ENCODE data around the gene GRIK3.
"Not testable (repeated sequence)": the region's sequence is repeated elsewhere in the genome, so short reads cannot be mapped to it uniquely, and the experiment has no call there.

GRIK3 gene

GRCh38 chr1:37034121-37035013 is at the start of gene GRIK3:
GRIK3 (minus strand) TSS chr1:37034515; CDS start chr1:37034108, 407 bp downstream.
- no peaks in the 10 kb centered on the region for H3K36me3 ChIP-seq (ENCODE audit: control insufficient read depth in 1 of 2, insufficient read depth in 2 of 2, low read length in 2 of 2)
- H3K27ac ChIP-seq (ENCODE audit: low read depth, low read length) = no peak within 1 kb of the TSS
- H3K4me3 ChIP-seq (ENCODE audit: low read depth in 1 of 2, low read length in 2 of 2) = no peak within 1 kb of the TSS
- no peak within 1 kb of the TSS for H3K9ac ChIP-seq (ENCODE audit: low read depth in 1 of 2, low read length in 2 of 2)
- no peaks in the 10 kb centered on the region for H3K9me3 ChIP-seq (ENCODE audit: control insufficient read depth in 1 of 2, low read length in 2 of 2)
- H3K4me1 ChIP-seq (ENCODE audit: control insufficient read depth in 1 of 2, insufficient read depth in 2 of 2, low read length in 2 of 2) = no peaks in the 10 kb centered on the region
- H3K27me3 ChIP-seq (ENCODE audit: control insufficient read depth in 1 of 2, insufficient read depth in 2 of 2, low read length in 2 of 2) = peaks cover 74 to 89% of the 10 kb centered on the region in 2 donors

DNA sequence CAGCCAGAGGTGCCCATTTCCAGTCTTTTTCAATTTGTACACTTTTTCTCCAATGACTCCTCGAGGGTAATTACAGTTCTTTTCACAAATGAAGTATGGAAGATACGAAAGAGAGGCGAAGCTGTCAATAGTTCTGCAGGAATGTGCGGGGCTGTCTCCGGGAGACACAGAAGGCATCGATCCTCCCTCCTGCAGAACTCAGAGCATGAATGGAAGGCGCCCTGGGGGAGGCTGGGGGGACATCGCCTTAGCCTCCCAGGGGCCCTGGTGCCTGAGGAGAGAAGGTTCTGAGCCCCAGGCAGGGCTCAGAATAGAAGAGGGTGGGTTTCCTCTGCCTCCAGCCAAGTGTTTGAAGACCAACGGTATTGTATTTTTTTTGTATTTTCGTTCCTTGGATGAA is 49.7 kb upstream of the GRIK3 start:
- Histone ChIP-seq H3K27ac (ENCODE audit: low read depth, low read length) (no peak overlapping the region), H3K4me3 (ENCODE audit: low read depth in 1 of 2, low read length in 2 of 2) (no peak overlapping the region), H3K9me3 (ENCODE audit: control insufficient read depth in 1 of 2, low read length in 2 of 2) (no peaks in the 10 kb centered on the region), H3K27me3 (ENCODE audit: control insufficient read depth in 1 of 2, insufficient read depth in 2 of 2, low read length in 2 of 2) (no peaks in the 10 kb centered on the region), H3K4me1 (ENCODE audit: control insufficient read depth in 1 of 2, insufficient read depth in 2 of 2, low read length in 2 of 2) (no peaks in the 10 kb centered on the region), H3K9ac (ENCODE audit: low read depth in 1 of 2, low read length in 2 of 2) (no peak overlapping the region), H3K36me3 (ENCODE audit: control insufficient read depth in 1 of 2, insufficient read depth in 2 of 2, low read length in 2 of 2) (no peaks in the 10 kb centered on the region)

DNA sequence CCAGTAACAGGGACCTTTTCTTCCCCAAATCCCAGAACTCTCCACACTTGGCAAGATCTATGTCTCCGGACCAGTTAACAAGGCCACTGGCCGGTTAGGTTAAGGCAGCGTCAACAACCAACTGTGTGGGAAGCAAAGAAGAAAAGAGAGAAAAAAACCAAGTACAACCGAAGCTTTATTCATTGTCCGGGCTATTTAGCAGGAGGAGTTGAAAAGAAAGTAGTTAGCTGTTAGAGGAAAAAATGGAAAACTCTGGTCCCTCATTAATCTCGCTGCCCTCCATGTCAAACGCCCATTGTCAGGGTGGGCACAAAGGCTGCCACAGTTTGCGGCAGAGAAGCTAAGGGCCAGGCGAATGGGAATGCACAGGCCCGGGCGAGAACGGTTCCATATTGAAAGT is 49.3 kb upstream of the GRIK3 start:
- Histone ChIP-seq H3K4me1 (ENCODE audit: control insufficient read depth in 1 of 2, insufficient read depth in 2 of 2, low read length in 2 of 2) (no peaks in the 10 kb centered on the region), H3K9ac (ENCODE audit: low read depth in 1 of 2, low read length in 2 of 2) (no peak overlapping the region), H3K9me3 (ENCODE audit: control insufficient read depth in 1 of 2, low read length in 2 of 2) (no peaks in the 10 kb centered on the region), H3K27me3 (ENCODE audit: control insufficient read depth in 1 of 2, insufficient read depth in 2 of 2, low read length in 2 of 2) (no peaks in the 10 kb centered on the region), H3K36me3 (ENCODE audit: control insufficient read depth in 1 of 2, insufficient read depth in 2 of 2, low read length in 2 of 2) (no peaks in the 10 kb centered on the region), H3K27ac (ENCODE audit: low read depth, low read length) (no peak overlapping the region), H3K4me3 (ENCODE audit: low read depth in 1 of 2, low read length in 2 of 2) (no peak overlapping the region)

GRCh38 chr1:37080296-37080986 is 46.1 kb upstream of the GRIK3 start:
- not testable (repeated sequence) for H3K36me3 ChIP-seq (ENCODE audit: control insufficient read depth in 1 of 2, insufficient read depth in 2 of 2, low read length in 2 of 2); H3K4me3 ChIP-seq (ENCODE audit: low read depth in 1 of 2, low read length in 2 of 2); H3K4me1 ChIP-seq (ENCODE audit: control insufficient read depth in 1 of 2, insufficient read depth in 2 of 2, low read length in 2 of 2); H3K9me3 ChIP-seq (ENCODE audit: control insufficient read depth in 1 of 2, low read length in 2 of 2); H3K27me3 ChIP-seq (ENCODE audit: control insufficient read depth in 1 of 2, insufficient read depth in 2 of 2, low read length in 2 of 2); H3K9ac ChIP-seq (ENCODE audit: low read depth in 1 of 2, low read length in 2 of 2); H3K27ac ChIP-seq (ENCODE audit: low read depth, low read length)

GRCh38 chr1:37078866-37079265 is 44.6 kb upstream of the GRIK3 start:
- Histone ChIP-seq H3K4me3 (ENCODE audit: low read depth in 1 of 2, low read length in 2 of 2) (no peak overlapping the region), H3K9ac (ENCODE audit: low read depth in 1 of 2, low read length in 2 of 2) (no peak overlapping the region), H3K27ac (ENCODE audit: low read depth, low read length) (no peak overlapping the region), H3K9me3 (ENCODE audit: control insufficient read depth in 1 of 2, low read length in 2 of 2) (no peaks in the 10 kb centered on the region), H3K27me3 (ENCODE audit: control insufficient read depth in 1 of 2, insufficient read depth in 2 of 2, low read length in 2 of 2) (peaks cover 0 to 5% of the 10 kb centered on the region in 2 donors), H3K4me1 (ENCODE audit: control insufficient read depth in 1 of 2, insufficient read depth in 2 of 2, low read length in 2 of 2) (no peaks in the 10 kb centered on the region), H3K36me3 (ENCODE audit: control insufficient read depth in 1 of 2, insufficient read depth in 2 of 2, low read length in 2 of 2) (no peaks in the 10 kb centered on the region)

DNA sequence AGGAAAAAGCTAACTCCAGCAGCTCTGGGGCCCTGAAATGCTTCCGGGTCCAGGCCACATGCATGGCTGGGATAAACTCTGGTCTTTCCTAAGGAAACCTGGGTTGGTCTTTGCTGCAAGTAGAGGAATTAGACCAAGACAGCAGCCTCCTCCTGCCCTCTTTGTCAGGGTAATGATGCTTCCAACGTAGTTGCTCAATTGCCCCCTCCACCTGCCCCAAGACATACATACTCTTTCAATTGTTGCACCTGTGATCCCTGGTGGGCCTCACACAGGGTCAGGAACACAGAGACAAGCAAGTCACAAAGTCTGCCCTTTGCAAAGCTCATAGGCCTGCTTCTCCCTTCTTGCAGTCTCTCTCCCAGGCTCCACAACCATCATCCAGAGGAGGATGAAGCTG is 41.9 kb upstream of the GRIK3 start:
- Histone ChIP-seq H3K27me3 (ENCODE audit: control insufficient read depth in 1 of 2, insufficient read depth in 2 of 2, low read length in 2 of 2) (peaks cover 0 to 6% of the 10 kb centered on the region in 2 donors), H3K27ac (ENCODE audit: low read depth, low read length) (no peak overlapping the region), H3K4me1 (ENCODE audit: control insufficient read depth in 1 of 2, insufficient read depth in 2 of 2, low read length in 2 of 2) (no peaks in the 10 kb centered on the region), H3K9ac (ENCODE audit: low read depth in 1 of 2, low read length in 2 of 2) (no peak overlapping the region), H3K36me3 (ENCODE audit: control insufficient read depth in 1 of 2, insufficient read depth in 2 of 2, low read length in 2 of 2) (no peaks in the 10 kb centered on the region), H3K9me3 (ENCODE audit: control insufficient read depth in 1 of 2, low read length in 2 of 2) (no peaks in the 10 kb centered on the region), H3K4me3 (ENCODE audit: low read depth in 1 of 2, low read length in 2 of 2) (no peak overlapping the region)

- H3K9ac ChIP-seq (ENCODE audit: low read depth in 1 of 2, low read length in 2 of 2) = no peak overlapping the region
- H3K9me3 ChIP-seq (ENCODE audit: control insufficient read depth in 1 of 2, low read length in 2 of 2) = no peaks in the 10 kb centered on the region
- H3K27me3 ChIP-seq (ENCODE audit: control insufficient read depth in 1 of 2, insufficient read depth in 2 of 2, low read length in 2 of 2) = peaks cover 5 to 10% of the 10 kb centered on the region in 2 donors
- no peaks in the 10 kb centered on the region for H3K4me1 ChIP-seq (ENCODE audit: control insufficient read depth in 1 of 2, insufficient read depth in 2 of 2, low read length in 2 of 2)
- no peak overlapping the region for H3K27ac ChIP-seq (ENCODE audit: low read depth, low read length)
- H3K4me3 ChIP-seq (ENCODE audit: low read depth in 1 of 2, low read length in 2 of 2) = no peak overlapping the region
- H3K36me3 ChIP-seq (ENCODE audit: control insufficient read depth in 1 of 2, insufficient read depth in 2 of 2, low read length in 2 of 2) = no peaks in the 10 kb centered on the region
Measured at GRCh38 chr1:37073854-37074379, 39.6 kb upstream of the GRIK3 start.

DNA sequence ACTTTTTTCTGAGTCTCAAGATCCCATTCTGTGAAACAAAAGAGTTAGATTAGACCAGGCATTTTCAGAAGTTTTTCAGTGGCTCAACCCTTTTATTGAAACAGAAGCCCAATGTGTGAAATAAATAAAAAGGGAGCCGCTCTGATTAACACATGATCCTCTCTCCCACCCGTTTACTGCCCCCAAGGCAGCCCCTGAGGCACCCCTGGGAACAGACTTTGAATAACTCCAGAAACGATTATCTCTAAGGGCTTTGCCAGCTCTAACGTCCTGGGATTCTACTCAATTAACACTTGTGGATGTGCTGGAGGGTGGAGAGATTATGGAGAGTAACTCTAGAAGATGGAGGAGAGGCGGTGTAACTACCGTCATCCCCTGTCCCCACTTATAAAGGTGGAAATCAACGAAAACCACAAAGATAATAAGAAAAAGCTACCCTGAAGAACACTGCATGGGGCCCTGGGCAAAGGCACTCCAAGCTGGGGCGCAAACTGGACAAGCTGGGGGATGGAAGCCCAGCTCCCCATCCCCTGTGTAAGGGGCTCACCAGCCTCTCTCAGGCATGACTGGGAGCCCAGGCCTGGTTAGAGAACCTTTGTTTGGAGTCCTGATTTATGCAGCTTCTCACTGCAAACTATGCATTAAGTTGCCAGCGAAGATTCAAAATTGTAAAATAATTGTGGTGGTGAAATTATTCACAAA is 39.0 kb upstream of the GRIK3 start:
- Histone ChIP-seq H3K4me1 (ENCODE audit: control insufficient read depth in 1 of 2, insufficient read depth in 2 of 2, low read length in 2 of 2) (no peaks in the 10 kb centered on the region), H3K4me3 (ENCODE audit: low read depth in 1 of 2, low read length in 2 of 2) (no peak overlapping the region), H3K9me3 (ENCODE audit: control insufficient read depth in 1 of 2, low read length in 2 of 2) (no peaks in the 10 kb centered on the region), H3K36me3 (ENCODE audit: control insufficient read depth in 1 of 2, insufficient read depth in 2 of 2, low read length in 2 of 2) (no peaks in the 10 kb centered on the region), H3K27me3 (ENCODE audit: control insufficient read depth in 1 of 2, insufficient read depth in 2 of 2, low read length in 2 of 2) (peaks cover 8 to 10% of the 10 kb centered on the region in 2 donors), H3K9ac (ENCODE audit: low read depth in 1 of 2, low read length in 2 of 2) (no peak overlapping the region), H3K27ac (ENCODE audit: low read depth, low read length) (no peak overlapping the region)

DNA sequence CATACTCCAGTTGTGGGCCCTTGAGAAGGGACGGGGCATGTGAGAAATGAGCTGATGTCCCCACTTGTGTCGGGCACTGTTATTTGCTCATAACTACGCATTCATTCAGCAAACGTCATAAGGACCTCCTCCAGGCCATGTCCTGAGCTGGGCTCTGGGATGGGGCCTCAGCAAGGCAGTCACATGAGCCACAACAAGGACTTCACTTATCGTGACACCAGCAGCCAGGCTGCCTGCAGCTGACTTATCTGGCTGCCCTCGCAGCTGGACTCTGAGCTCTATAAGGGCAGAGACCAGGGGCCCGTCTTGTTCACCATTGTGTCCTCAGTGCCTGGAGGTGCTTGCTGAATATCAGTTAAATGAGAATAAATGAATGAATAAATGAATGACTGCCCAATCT is 37.5 kb upstream of the GRIK3 start:
- no peak overlapping the region for H3K9ac ChIP-seq (ENCODE audit: low read depth in 1 of 2, low read length in 2 of 2)
- no peak overlapping the region for H3K27ac ChIP-seq (ENCODE audit: low read depth, low read length)
- no peak overlapping the region for H3K4me3 ChIP-seq (ENCODE audit: low read depth in 1 of 2, low read length in 2 of 2)
- peaks cover 8 to 10% of the 10 kb centered on the region in 2 donors for H3K27me3 ChIP-seq (ENCODE audit: control insufficient read depth in 1 of 2, insufficient read depth in 2 of 2, low read length in 2 of 2)
- H3K36me3 ChIP-seq (ENCODE audit: control insufficient read depth in 1 of 2, insufficient read depth in 2 of 2, low read length in 2 of 2) = no peaks in the 10 kb centered on the region
- no peaks in the 10 kb centered on the region for H3K9me3 ChIP-seq (ENCODE audit: control insufficient read depth in 1 of 2, low read length in 2 of 2)
- no peaks in the 10 kb centered on the region for H3K4me1 ChIP-seq (ENCODE audit: control insufficient read depth in 1 of 2, insufficient read depth in 2 of 2, low read length in 2 of 2)

DNA sequence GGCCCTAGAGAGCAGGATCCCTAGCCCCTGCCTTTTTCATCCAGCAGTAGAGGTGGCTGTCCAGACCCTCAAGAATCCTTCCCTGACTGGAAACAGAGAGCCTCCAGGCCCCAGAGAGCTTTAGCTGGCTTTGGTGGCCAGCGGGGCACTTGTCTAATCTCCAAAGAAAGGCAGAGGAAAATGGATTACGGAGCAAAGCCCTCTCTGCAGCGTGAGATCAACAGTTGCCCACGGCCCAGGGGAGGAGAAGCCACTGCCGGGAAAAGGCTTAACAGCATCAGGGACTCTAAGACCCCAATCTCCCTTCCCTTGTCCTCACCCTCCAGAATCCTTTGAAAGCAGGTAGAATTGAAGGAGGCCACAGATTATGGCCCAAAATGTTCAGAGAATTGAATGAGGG is 35.8 kb upstream of the GRIK3 start:
- Histone ChIP-seq H3K9me3 (ENCODE audit: control insufficient read depth in 1 of 2, low read length in 2 of 2) (no peaks in the 10 kb centered on the region), H3K27ac (ENCODE audit: low read depth, low read length) (no peak overlapping the region), H3K4me3 (ENCODE audit: low read depth in 1 of 2, low read length in 2 of 2) (no peak overlapping the region), H3K9ac (ENCODE audit: low read depth in 1 of 2, low read length in 2 of 2) (no peak overlapping the region), H3K27me3 (ENCODE audit: control insufficient read depth in 1 of 2, insufficient read depth in 2 of 2, low read length in 2 of 2) (peaks cover 8 to 9% of the 10 kb centered on the region in 2 donors), H3K36me3 (ENCODE audit: control insufficient read depth in 1 of 2, insufficient read depth in 2 of 2, low read length in 2 of 2) (no peaks in the 10 kb centered on the region), H3K4me1 (ENCODE audit: control insufficient read depth in 1 of 2, insufficient read depth in 2 of 2, low read length in 2 of 2) (no peaks in the 10 kb centered on the region)
